ENCODE results near the gene NKX2-3. TPM values are rescaled to one million over a fixed set of nuclear protein-coding genes. Genes with fewer than 3 reads are reported as not detected.

Gene NKX2-3
- total RNA-seq, 1 donor from 2014 or later: not detected

DNA sequence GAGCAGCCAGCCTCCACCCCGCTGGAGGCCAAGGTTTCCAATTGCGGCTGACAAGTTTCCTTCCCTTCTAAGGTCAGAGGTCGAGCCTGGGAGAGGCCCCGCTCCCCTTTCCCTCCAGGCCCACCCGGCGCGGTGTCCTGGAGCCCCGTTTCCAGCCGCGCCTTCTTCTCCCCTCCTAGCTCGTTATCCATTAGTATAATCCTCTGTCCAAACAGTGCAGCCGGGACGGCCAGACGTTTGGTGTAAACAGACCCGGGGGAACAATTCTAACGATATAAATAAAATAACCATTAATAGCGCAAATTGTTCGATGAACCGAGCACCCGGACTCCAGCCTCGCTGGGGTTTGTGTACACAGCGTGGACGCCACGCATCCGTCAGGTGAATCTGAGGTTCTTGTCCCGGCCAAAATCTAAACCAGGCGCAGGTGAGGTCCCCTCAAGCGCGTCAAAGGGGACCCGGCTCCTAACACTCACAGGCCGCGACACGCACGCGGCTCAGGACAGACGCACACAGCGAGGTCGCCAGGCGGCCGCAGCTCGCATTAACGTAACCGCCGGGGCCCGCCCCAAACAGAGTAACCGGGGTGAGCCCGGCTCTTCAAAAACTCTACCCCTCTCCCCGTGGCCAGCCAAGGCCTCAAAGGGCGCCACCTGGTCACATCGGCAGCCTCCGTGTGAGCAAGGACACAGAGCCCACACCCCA, 10.8 kb upstream of the NKX2-3 start:
- DNase-seq (ENCODE audit: low spot score): no peak
- Mint-ChIP-seq H3K4me1 (ENCODE audit: low read depth) (no peaks in the 10 kb centered on the region), H3K9me3 (no peaks in the 10 kb centered on the region), H3K27me3 (ENCODE audit: insufficient read depth) (peaks cover 50% of the 10 kb centered on the region), H3K36me3 (ENCODE audit: low read depth) (no peaks in the 10 kb centered on the region), H3K27ac (no peak overlapping the region), H3K4me3 (no peak overlapping the region)
- intact Hi-C loops (cut with micrococcal nuclease): no loop called here

DNA sequence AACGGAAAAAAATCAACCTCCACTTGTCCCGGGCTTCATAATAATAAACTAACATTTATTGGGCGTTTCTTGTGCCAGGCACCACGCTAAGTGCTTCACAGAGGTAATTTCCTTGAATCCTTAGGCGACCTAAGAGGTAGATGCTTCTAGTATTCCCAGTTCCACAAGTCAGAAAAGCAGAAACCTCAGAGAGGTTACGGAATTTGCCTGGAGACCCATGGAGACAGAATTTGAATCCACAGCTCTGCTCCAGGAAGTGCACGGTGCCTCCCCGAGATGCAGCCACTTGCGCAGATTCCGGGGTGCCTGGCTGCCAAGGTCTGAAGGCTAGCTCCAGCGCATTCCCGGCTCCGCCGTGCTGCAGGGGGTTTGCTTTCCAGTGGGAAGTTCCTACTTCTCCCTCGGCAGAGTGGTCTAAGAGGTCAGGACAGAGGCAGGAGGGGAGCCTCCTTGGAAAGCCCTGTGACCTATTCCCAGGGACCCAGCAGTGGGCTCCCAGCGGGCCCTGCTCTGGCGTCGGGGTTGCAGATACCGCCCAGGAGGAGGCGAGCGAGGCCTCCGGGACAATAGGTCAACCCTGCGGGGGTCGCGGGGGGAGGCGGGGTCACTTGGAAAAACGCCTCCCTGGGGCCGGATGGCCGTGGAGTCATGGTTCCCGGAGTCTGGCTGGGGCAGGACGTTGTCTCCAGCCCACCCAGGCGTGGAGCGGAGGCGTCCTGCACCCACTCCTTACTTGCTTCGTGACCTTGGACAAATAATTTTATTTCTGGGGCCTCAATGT, 10.1 kb upstream of the NKX2-3 start:
- Mint-ChIP-seq H3K9me3 (no peaks in the 10 kb centered on the region), H3K4me1 (ENCODE audit: low read depth) (no peaks in the 10 kb centered on the region), H3K27ac (no peak overlapping the region), H3K36me3 (ENCODE audit: low read depth) (no peaks in the 10 kb centered on the region), H3K4me3 (no peak overlapping the region), H3K27me3 (ENCODE audit: insufficient read depth) (peaks cover 53% of the 10 kb centered on the region)
- DNase-seq (ENCODE audit: low spot score): no peak
- intact Hi-C loops (cut with micrococcal nuclease): no loop called here

DNA sequence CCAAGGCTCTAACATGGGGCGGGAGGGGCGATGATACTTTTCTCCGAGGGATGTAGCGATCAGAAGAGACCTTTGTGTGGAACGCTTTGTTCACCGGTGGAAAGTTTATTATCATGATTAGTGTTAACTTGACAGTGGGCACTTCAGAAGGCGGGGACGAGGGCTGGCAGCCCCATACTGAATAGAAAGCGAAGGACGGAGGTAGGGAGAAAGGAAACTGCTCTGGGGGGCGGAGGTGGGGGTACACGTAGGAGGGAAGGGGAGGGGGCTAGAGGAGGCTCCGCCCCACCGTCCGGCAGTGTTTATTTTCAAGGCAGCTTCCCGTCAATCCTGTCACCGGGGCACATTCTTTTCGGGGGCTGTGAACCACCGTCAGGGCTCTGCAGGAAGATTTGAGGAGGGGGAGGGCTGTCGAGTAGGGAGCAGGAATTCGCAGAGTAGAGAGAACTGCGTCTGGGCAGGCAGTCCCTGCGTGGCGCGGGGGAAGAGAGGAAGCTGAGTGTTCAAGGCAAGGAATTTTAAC, 9.4 kb upstream of the NKX2-3 start:
- H3K9me3 Mint-ChIP-seq: no peaks in the 10 kb centered on the region
- DNase-seq (ENCODE audit: low spot score): no peak
- no peaks in the 10 kb centered on the region for H3K36me3 Mint-ChIP-seq (ENCODE audit: low read depth)
- no peak overlapping the region for H3K27ac Mint-ChIP-seq
- peaks cover 6% of the 10 kb centered on the region for H3K4me1 Mint-ChIP-seq (ENCODE audit: low read depth)
- H3K27me3 Mint-ChIP-seq (ENCODE audit: insufficient read depth): peaks cover 56% of the 10 kb centered on the region
- intact Hi-C loops (cut with micrococcal nuclease): no loop called here
- peak overlapping the region; percentile 31 for H3K4me3 Mint-ChIP-seq

DNA sequence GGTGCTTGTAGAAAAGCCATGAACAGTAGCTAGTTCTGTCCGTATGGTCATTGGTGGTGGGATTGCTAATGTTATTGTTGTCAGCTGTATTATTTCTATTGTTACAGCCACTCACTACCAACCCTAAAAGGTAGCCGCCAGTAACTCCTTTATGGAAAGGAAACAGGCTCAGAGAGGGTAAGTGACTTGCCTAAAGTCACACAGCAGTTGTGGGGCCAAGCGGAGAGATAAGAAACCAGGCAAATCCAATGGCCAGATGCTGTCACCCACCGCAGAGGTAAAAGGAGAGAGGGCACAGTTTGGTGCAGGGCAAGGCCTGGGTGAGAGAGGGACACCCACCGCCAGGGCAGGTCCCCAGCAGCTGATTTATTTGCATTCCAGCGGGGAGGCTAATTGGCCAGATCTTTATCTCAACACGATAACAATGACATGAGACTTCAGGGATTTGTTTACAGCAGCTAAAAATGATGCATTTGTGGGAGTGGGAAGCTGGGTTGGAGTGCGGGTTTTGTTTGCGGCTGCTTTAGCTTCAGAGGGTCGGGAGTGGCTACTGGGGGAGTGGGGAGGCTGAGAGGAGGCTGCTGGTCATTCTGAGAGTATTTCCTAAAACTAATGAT, 8.6 kb upstream of the NKX2-3 start:
- peaks cover 63% of the 10 kb centered on the region for H3K27me3 Mint-ChIP-seq (ENCODE audit: insufficient read depth)
- no peaks in the 10 kb centered on the region for H3K36me3 Mint-ChIP-seq (ENCODE audit: low read depth)
- H3K9me3 Mint-ChIP-seq: no peaks in the 10 kb centered on the region
- intact Hi-C loops (cut with micrococcal nuclease): no loop called here
- DNase-seq (ENCODE audit: low spot score): no peak
- H3K4me1 Mint-ChIP-seq (ENCODE audit: low read depth): peaks cover 12% of the 10 kb centered on the region
- H3K27ac Mint-ChIP-seq: no peak overlapping the region
- no peak overlapping the region for H3K4me3 Mint-ChIP-seq

DNA sequence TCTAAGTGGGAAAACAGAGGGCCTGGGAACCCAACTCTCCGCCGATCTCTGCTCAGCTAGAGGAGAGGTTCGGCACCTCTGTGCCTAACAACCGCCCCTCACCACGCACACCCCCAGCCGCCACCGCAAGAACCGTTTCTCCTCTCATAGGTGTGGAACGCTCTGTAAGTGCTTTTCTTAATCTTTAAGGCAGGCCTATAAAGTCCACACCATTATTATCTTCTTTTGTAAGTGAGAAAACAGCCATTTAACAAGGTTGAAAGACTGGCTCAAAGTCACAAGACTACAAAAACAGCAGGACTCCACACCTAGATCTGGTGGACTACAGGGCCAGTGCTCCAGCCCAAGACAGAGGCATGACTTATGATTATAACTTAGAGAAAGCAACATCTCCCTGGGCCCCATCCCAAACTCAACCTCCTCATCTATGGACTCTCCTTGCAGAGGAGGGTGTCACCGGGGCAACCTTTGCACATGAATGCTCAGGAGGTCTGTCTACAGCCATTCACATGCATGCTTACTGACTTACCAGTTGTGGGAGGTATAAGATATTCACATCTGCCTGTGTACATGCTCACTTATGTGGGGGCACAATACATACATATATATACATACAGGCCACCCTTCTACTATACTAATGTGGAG, 7.9 kb upstream of the NKX2-3 start:
- peaks cover 64% of the 10 kb centered on the region for H3K27me3 Mint-ChIP-seq (ENCODE audit: insufficient read depth)
- no peak overlapping the region for H3K4me3 Mint-ChIP-seq
- H3K9me3 Mint-ChIP-seq: no peaks in the 10 kb centered on the region

DNA sequence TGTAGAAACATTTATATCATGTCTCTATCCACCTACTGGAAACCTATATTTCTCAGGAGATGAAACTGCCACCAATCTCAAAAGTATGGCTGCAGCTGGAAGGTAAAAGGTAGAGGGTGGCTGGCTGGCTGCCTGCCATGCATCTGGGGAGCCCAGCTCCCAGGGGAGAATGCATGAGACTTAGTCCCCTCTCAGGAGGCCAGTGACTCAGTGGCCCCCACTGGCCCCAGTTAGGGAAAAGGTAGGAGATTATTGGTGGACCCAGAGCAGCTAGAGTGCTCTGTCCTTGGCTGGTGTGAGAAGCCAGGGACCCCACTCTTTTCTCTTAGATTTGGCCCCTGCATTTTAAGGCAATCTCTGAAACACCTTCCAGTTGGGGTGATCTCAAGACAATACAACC, 6.8 kb upstream of the NKX2-3 start:
- Mint-ChIP-seq H3K27me3 (ENCODE audit: insufficient read depth) (peaks cover 64% of the 10 kb centered on the region), H3K27ac (no peak overlapping the region), H3K9me3 (no peaks in the 10 kb centered on the region), H3K4me3 (no peak overlapping the region), H3K36me3 (ENCODE audit: low read depth) (no peaks in the 10 kb centered on the region), H3K4me1 (ENCODE audit: low read depth) (peaks cover 21% of the 10 kb centered on the region)
- no peak for DNase-seq (ENCODE audit: low spot score)
- intact Hi-C loops (cut with micrococcal nuclease): no loop called here

More for the DNA sequence above, 7.9 kb upstream of the NKX2-3 start:
- Mint-ChIP-seq H3K4me1 (ENCODE audit: low read depth) (peaks cover 19% of the 10 kb centered on the region), H3K36me3 (ENCODE audit: low read depth) (no peaks in the 10 kb centered on the region), H3K27ac (no peak overlapping the region)
- DNase-seq (ENCODE audit: low spot score): no peak
- intact Hi-C loops (cut with micrococcal nuclease): no loop called here

DNA sequence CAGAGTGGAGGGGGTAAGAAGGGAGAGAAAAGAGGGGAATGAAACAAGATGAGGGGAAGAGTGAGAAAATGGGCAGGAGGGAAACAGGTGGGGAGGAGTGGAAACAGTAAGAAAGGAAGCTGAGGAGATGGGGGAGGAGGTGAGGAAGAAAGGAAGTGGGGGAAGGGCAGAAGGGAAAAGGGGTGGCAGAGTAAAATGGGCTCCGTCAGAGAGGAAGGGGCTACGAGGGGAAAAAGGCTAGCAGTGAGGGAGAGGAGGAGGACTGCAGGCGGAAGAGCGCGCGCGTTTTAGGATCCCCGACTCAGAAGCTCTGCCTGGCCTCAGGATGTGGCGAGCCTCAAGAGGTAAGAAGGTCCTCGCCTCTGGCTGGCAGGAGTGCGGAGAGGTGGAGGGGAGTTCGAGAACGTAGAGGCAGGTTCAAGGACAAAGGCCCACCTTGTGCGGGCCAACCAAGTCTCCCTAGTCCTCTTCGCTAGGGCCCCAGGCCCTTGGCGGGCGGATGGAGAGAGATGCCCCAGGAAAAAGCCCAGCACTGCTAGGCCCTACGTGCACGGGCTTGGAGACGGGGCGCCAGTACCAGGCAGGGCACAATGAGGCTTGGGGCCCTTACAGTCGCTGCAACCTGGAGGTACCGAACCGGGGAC, 5.8 kb upstream of the NKX2-3 start:
- H3K4me3 Mint-ChIP-seq: no peak overlapping the region
- intact Hi-C loops (cut with micrococcal nuclease): no loop called here
- peaks cover 3% of the 10 kb centered on the region for H3K36me3 Mint-ChIP-seq (ENCODE audit: low read depth)
- H3K4me1 Mint-ChIP-seq (ENCODE audit: low read depth): peaks cover 24% of the 10 kb centered on the region
- peaks cover 3% of the 10 kb centered on the region for H3K9me3 Mint-ChIP-seq
- H3K27me3 Mint-ChIP-seq (ENCODE audit: insufficient read depth): peaks cover 71% of the 10 kb centered on the region
- no peak overlapping the region for H3K27ac Mint-ChIP-seq
- no peak for DNase-seq (ENCODE audit: low spot score)

DNA sequence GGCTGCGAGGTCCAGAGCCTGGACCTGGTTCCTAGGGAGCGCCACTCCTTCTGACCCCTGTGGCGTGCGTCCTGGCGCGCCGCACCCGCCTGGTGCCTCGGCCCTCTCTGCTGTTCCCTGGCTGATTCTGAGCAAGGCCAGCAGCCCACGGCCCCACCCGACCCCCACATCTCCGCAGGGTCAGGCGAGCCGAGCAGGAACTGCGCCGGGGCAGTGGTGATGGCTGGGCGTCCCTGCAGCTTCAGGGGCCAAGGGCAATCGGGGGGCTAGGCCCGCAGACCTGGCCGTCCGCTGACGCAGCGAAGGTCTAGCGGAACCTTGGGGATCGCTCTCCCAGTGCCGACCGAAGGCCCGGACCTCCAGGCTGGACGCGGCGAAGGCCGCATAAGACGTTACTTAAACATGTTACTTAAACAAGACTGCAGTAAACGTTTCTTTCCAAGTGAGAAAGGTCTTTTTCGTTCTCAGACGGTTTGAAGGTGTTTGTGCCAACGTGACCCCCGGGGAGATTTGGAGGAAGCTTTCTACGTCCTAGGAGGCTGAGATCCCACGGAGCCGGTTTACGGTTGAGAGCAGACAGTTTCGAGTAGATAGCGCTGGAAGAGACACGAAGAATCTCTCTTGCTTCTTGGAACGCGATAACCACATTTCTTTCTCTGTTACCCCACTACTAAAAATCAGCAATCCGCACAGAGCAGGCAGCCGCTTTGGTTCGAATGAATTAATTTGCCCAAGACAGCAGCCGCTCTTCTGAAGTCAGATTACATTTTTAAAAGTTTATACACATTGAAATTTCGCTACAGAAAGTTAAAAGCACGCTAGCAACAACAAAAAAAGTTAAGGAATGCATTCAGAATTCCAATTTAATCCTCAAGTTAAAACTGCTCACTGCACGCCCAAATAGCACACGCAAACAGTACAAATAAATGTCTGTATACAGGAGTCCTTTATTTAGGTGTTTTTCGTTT, 4.9 kb upstream of the NKX2-3 start:
- Mint-ChIP-seq H3K4me1 (ENCODE audit: low read depth) (peaks cover 32% of the 10 kb centered on the region), H3K27ac (no peak overlapping the region), H3K36me3 (ENCODE audit: low read depth) (peaks cover 3% of the 10 kb centered on the region), H3K9me3 (peaks cover 7% of the 10 kb centered on the region), H3K4me3 (no peak overlapping the region), H3K27me3 (ENCODE audit: insufficient read depth) (peaks cover 79% of the 10 kb centered on the region)
- intact Hi-C loops (cut with micrococcal nuclease): no loop called here
- DNase-seq (ENCODE audit: low spot score): no peak

DNA sequence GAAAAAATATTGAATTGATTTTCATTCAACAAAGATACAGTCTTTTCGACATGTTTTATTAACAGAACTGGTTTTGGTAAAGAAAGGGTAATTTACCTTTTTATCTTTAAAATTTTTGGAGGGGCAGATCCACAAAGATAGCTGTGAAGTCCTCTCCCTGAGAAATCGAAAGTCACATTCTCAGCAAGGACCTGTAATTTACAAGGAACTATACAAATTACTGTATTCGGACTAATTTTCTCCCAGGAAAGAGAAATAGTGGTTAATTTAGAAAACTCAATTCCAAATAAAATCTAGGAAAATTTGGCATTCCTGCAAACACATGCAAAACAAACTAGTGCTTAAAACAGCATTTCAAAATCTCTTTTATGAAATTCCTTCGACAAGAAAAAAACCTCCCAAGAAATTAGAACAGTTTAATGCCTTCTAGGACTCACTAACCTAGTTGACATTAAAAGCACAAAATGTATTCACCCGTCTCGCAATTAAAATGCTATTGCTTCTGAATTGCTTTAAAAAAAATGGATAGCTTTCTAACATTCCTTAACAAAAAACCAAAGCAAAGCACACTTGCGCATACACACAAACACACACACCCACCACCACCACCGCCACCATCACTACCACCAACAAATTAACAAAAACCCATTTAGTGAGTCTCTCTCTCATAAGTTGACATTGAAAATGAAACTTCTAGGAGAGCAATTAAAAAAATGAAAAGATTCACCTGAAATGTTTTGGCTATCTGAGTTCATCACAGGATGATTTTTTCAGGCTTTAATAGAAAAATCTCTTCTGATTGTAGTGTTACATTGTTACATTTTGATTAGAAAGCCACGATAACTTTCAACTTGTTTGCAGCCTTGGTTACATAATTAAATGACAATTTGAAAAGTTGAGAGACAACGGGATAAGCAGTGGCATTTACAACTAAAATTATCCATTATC, 4.0 kb upstream of the NKX2-3 start:
- peaks cover 82% of the 10 kb centered on the region for H3K27me3 Mint-ChIP-seq (ENCODE audit: insufficient read depth)
- H3K27ac Mint-ChIP-seq: no peak overlapping the region
- no peak for DNase-seq (ENCODE audit: low spot score)
- H3K36me3 Mint-ChIP-seq (ENCODE audit: low read depth): peaks cover 3% of the 10 kb centered on the region
- peaks cover 38% of the 10 kb centered on the region for H3K4me1 Mint-ChIP-seq (ENCODE audit: low read depth)
- intact Hi-C loops (cut with micrococcal nuclease): no loop called here
- no peak overlapping the region for H3K4me3 Mint-ChIP-seq
- H3K9me3 Mint-ChIP-seq: peaks cover 7% of the 10 kb centered on the region

DNA sequence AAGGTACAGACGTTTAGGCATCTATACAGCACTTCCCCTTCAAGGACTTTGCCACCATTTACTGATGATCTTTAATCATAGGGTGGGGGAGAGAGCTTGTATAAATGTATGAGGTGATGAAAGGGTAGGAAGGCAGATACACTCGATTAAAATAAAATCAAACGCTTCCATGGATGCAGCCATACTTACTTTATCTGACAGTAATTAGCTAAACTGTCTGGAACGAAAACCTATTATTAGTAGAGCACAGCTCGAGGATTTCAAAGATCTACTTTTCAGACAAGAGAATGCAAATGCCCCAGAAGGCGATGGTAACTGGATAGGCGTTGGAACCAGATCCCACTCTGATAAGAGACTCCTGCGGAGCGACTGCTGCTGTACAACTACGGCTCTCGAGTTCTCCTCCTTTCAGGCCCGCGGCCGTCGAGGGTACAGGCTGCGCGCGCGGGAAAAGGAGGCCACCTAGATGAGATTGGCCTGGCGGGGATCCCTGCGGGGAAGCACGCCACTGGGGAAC, 3.1 kb upstream of the NKX2-3 start:
- intact Hi-C loops (cut with micrococcal nuclease): loop anchor here (5.0 to 10.0 kb wide), 4 partner anchors 1215 to 1608 kb away; partner anchors contain the start of genes CRTAC1 and PAX2
- no peak for DNase-seq (ENCODE audit: low spot score)
- H3K9me3 Mint-ChIP-seq: peaks cover 7% of the 10 kb centered on the region
- H3K4me3 Mint-ChIP-seq: no peak overlapping the region
- peaks cover 47% of the 10 kb centered on the region for H3K4me1 Mint-ChIP-seq (ENCODE audit: low read depth)
- no peak overlapping the region for H3K27ac Mint-ChIP-seq
- H3K36me3 Mint-ChIP-seq (ENCODE audit: low read depth): peaks cover 3% of the 10 kb centered on the region
- H3K27me3 Mint-ChIP-seq (ENCODE audit: insufficient read depth): peaks cover 83% of the 10 kb centered on the region

All from activated T-helper 1 cell treated with anti-CD3 and anti-CD28 coated beads, Interleukin-12 subunit alpha, Interleukin-12 subunit beta, Interleukin-2, Interleukin-4 antibody, amounts not matched to agents 30 ng/mL and 10 ng/mL and 1 ng/mL, durations not matched to agents 14 hours and 24 hours and 36 hours (primary cell).